GM12878 (cell line): Measurements from ENCODE around the gene DMRTC2. TPM values are rescaled to one million over a fixed set of nuclear protein-coding genes. Genes with fewer than 3 reads are reported as not detected.

ENCODE experiments used
- ATF3 ChIP-seq: IDR thresholded peaks from 2 replicates; pipeline ENCODE4 v1.6.1; 2011; ENCODE audit warnings: low read depth, mild to moderate bottlenecking, low read length, moderate library complexity, borderline replicate concordance; ENCODE audit errors: extremely low read depth
- CHD4 ChIP-seq: fragments of 200-600 bp; sonication (generic); IDR thresholded peaks from 2 replicates; pipeline ENCODE4 v1.6.1; 2016; ENCODE audit warnings: mild to moderate bottlenecking
- CUX1 ChIP-seq: IDR thresholded peaks from 2 replicates; pipeline ENCODE4 v1.6.1; 2012; ENCODE audit warnings: improper control_type of control experiment, low read depth, low read length; ENCODE audit not compliant: insufficient replicate concordance
- EED ChIP-seq: sonication (generic); IDR thresholded peaks from 2 replicates; pipeline ENCODE4 v1.6.1; 2016; ENCODE audit warnings: antibody characterized with exemption, low read depth
- ELK1 ChIP-seq: IDR thresholded peaks from 2 replicates; pipeline ENCODE4 v1.6.1; 2012; ENCODE audit warnings: low read depth, low read length, improper control_type of control experiment
- KAT2A ChIP-seq: conservative IDR thresholded peaks from 2 replicates; pipeline ENCODE4 v1.6.1; 2011; ENCODE audit warnings: low read depth, low read length; ENCODE audit not compliant: control insufficient read depth
- MEF2B ChIP-seq: fragments of 450-650 bp; IDR thresholded peaks from 2 replicates; pipeline ENCODE4 v1.6.1; 2018; ENCODE audit warnings: mild to moderate bottlenecking, moderate library complexity; ENCODE audit not compliant: partially characterized antibody, poor library complexity, severe bottlenecking
- MTA3 ChIP-seq: IDR thresholded peaks from 2 replicates; pipeline ENCODE4 v1.6.1; 2012; ENCODE audit warnings: low read length, inconsistent platforms, borderline replicate concordance
- NFIC ChIP-seq: IDR thresholded peaks from 2 replicates; pipeline ENCODE4 v1.6.1; 2012; ENCODE audit warnings: low read depth, mild to moderate bottlenecking, inconsistent platforms, low read length, moderate library complexity
- RUNX3 ChIP-seq: IDR thresholded peaks from 2 replicates; pipeline ENCODE4 v1.6.1; 2012; ENCODE audit warnings: low read length, inconsistent platforms
- SIN3A ChIP-seq: IDR thresholded peaks from 2 replicates; pipeline ENCODE4 v1.6.1; 2012; ENCODE audit warnings: low read depth, low read length, improper control_type of control experiment
- SMAD1 ChIP-seq: fragments of 450-650 bp; IDR thresholded peaks from 2 replicates; pipeline ENCODE4 v1.6.1; 2018; ENCODE audit warnings: mild to moderate bottlenecking, low read depth; ENCODE audit not compliant: partially characterized antibody
- SREBF2 ChIP-seq: IDR thresholded peaks from 2 replicates; pipeline ENCODE4 v1.6.1; 2012; ENCODE audit warnings: mild to moderate bottlenecking, low read length
- STAT1 ChIP-seq: fragments of 450-650 bp; conservative IDR thresholded peaks from 2 replicates; pipeline ENCODE4 v1.6.1; 2014; ENCODE audit warnings: antibody characterized with exemption, mild to moderate bottlenecking
- STAT3 ChIP-seq: IDR thresholded peaks from 2 replicates; pipeline ENCODE4 v1.6.1; 2011; ENCODE audit warnings: low read depth, low read length, improper control_type of control experiment
- TCF3 ChIP-seq: IDR thresholded peaks from 2 replicates; pipeline ENCODE4 v1.6.1; 2012; ENCODE audit warnings: low read depth, mild to moderate bottlenecking, low read length, borderline replicate concordance; ENCODE audit not compliant: insufficient read depth
- WRNIP1 ChIP-seq: IDR thresholded peaks from 2 replicates; pipeline ENCODE4 v1.6.1; 2011; ENCODE audit warnings: low read depth, low read length, improper control_type of control experiment, borderline replicate concordance
- YY1 ChIP-seq: IDR thresholded peaks from 2 replicates; pipeline ENCODE4 v1.6.1; 2011; ENCODE audit warnings: low read depth, mild to moderate bottlenecking, low read length
- ZBTB33 ChIP-seq: fragments of 450-650 bp; IDR thresholded peaks from 2 replicates; pipeline ENCODE4 v1.6.1; 2017; ENCODE audit warnings: mild to moderate bottlenecking
- ZNF384 ChIP-seq: IDR thresholded peaks from 2 replicates; pipeline ENCODE4 v1.6.1; 2012; ENCODE audit warnings: low read depth, mild to moderate bottlenecking, low read length, improper control_type of control experiment, borderline replicate concordance
- polyA plus RNA-seq, 11 experiments: library from polyadenylated mRNA; depleted of rRNA in 4 of 11; unstranded in 6 of 11; stranded (reverse) in 5 of 11; fragments of >200 nt; fragmentation: Nextera tagmentation in 4 of 11; fragmentation: Illumina TruSeq in 1 of 11; extraction: Ambion mirVana in 4 of 11; extraction: Trizol in 1 of 11; gene quantifications; 1 replicate in 1 of 11; 2 replicates in 10 of 11; pipeline versions ENCODE4 v1.2.1 to v1.2.3, GENCODE V29; 2011 to 2016; ENCODE audit warnings: inconsistent platforms in 2 of 11, missing spikeins in 2 of 11, low read depth in 1 of 11
- total RNA-seq, 4 experiments: library from RNA; depleted of rRNA in 3 of 4; stranded (reverse); fragments of >200 nt in 3 of 4; fragmentation: Illumina TruSeq in 1 of 4; extraction: Trizol in 1 of 4; gene quantifications; 2 replicates each; pipeline versions ENCODE4 v1.2.1 to v1.2.3, GENCODE V29; 2013 to 2021

DMRTC2 gene
- total and polyA plus RNA-seq, 10 of the 15 experiments (the other 5 are each of a cell fraction or from before 2014, with no cell fraction given), result not detected

GRCh38 chr19:41871573-41872383 is 26.9 kb downstream of the DMRTC2 start (continued):
- TF ChIP-seq CUX1, result no peak
- no peak for TF ChIP-seq STAT3
- TF ChIP-seq SIN3A, result no peak
- peak; percentile 33; the same call in 1 of the 2 replicates for TF ChIP-seq YY1
- TF ChIP-seq RUNX3, result peak; percentile 91
- TF ChIP-seq SMAD1, result no peak
- TF ChIP-seq MTA3, result no peak; the same call in 1 of the 2 replicates
- peak; percentile 99 for TF ChIP-seq EED
- TF ChIP-seq KAT2A, result no peak
- peak; percentile 91 for TF ChIP-seq MEF2B
- TF ChIP-seq ELK1, result peak; percentile 39; the same call in 1 of the 2 replicates
- peak; percentile 71; the same call in 1 of the 2 replicates for TF ChIP-seq TCF3
- no peak for TF ChIP-seq ZBTB33
- TF ChIP-seq ATF3, result no peak
- peak; percentile 65 for TF ChIP-seq NFIC
- TF ChIP-seq CHD4, result no peak
- TF ChIP-seq SREBF2, result no peak
- no peak for TF ChIP-seq STAT1
- no peak for TF ChIP-seq WRNIP1
- TF ChIP-seq ZNF384, result no peak
